Measurements from ENCODE around the gene ABHD6. TPM values are rescaled to one million over a fixed set of nuclear protein-coding genes. Genes with fewer than 3 reads are reported as not detected.

Gene ABHD6
- total and polyA plus RNA-seq, 9 of the 15 experiments (the other 6 are each of a cell fraction or from before 2014, with no cell fraction given) = 0.53 to 3.6 (median 2.5) TPM

- no peak for TF ChIP-seq ILF3 (IDR thresholded peaks at IDR 0.05; ENCODE audit: borderline replicate concordance)
- TF ChIP-seq ZNF766 (CRISPR knock-in tag; conservative IDR thresholded peaks at IDR 0.05) = no peak
- TF ChIP-seq, protein P1, sequence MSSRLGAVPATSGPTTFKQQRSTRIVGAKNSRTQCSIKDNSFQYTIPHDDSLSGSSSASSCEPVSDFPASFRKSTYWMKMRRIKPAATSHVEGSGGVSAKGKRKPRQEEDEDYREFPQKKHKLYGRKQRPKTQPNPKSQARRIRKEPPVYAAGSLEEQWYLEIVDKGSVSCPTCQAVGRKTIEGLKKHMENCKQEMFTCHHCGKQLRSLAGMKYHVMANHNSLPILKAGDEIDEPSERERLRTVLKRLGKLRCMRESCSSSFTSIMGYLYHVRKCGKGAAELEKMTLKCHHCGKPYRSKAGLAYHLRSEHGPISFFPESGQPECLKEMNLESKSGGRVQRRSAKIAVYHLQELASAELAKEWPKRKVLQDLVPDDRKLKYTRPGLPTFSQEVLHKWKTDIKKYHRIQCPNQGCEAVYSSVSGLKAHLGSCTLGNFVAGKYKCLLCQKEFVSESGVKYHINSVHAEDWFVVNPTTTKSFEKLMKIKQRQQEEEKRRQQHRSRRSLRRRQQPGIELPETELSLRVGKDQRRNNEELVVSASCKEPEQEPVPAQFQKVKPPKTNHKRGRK (tag; IDR thresholded peaks at IDR 0.05) = no peak
- no peak for TF ChIP-seq HDAC3 (IDR thresholded peaks at IDR 0.05; ENCODE audit: borderline replicate concordance, partially characterized antibody)
- TF ChIP-seq, protein P2, sequence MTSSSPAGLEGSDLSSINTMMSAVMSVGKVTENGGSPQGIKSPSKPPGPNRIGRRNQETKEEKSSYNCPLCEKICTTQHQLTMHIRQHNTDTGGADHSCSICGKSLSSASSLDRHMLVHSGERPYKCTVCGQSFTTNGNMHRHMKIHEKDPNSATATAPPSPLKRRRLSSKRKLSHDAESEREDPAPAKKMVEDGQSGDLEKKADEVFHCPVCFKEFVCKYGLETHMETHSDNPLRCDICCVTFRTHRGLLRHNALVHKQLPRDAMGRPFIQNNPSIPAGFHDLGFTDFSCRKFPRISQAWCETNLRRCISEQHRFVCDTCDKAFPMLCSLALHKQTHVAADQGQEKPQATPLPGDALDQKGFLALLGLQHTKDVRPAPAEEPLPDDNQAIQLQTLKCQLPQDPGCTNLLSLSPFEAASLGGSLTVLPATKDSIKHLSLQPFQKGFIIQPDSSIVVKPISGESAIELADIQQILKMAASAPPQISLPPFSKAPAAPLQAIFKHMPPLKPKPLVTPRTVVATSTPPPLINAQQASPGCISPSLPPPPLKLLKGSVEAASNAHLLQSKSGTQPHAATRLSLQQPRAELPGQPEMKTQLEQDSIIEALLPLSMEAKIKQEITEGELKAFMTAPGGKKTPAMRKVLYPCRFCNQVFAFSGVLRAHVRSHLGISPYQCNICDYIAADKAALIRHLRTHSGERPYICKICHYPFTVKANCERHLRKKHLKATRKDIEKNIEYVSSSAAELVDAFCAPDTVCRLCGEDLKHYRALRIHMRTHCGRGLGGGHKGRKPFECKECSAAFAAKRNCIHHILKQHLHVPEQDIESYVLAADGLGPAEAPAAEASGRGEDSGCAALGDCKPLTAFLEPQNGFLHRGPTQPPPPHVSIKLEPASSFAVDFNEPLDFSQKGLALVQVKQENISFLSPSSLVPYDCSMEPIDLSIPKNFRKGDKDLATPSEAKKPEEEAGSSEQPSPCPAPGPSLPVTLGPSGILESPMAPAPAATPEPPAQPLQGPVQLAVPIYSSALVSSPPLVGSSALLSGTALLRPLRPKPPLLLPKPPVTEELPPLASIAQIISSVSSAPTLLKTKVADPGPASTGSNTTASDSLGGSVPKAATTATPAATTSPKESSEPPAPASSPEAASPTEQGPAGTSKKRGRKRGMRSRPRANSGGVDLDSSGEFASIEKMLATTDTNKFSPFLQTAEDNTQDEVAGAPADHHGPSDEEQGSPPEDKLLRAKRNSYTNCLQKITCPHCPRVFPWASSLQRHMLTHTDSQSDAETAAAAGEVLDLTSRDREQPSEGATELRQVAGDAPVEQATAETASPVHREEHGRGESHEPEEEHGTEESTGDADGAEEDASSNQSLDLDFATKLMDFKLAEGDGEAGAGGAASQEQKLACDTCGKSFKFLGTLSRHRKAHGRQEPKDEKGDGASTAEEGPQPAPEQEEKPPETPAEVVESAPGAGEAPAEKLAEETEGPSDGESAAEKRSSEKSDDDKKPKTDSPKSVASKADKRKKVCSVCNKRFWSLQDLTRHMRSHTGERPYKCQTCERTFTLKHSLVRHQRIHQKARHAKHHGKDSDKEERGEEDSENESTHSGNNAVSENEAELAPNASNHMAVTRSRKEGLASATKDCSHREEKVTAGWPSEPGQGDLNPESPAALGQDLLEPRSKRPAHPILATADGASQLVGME (CRISPR knock-in tag; IDR thresholded peaks at IDR 0.05) = no peak
- TF ChIP-seq RBM34 (IDR thresholded peaks at IDR 0.05; ENCODE audit: borderline replicate concordance, insufficient read depth, low read length) = no peak
- TF ChIP-seq MYNN (IDR thresholded peaks at IDR 0.05) = no peak
- TF ChIP-seq MYNN (CRISPR knock-in tag; IDR thresholded peaks at IDR 0.05) = no peak
- TF ChIP-seq ZNF668 (CRISPR knock-in tag; IDR thresholded peaks at IDR 0.05) = no peak
- TF ChIP-seq RBM14 (IDR thresholded peaks at IDR 0.05; ENCODE audit: borderline replicate concordance, insufficient read depth, low read depth, low read length) = no peak
- TF ChIP-seq POLR2G (IDR thresholded peaks at IDR 0.05; ENCODE audit: low read depth, low read length) = no peak
These were observed 88.0 kb downstream of the ABHD6 start (continued) for GRCh38 chr3:58325525-58325992.

All from K562 (cell line).